Measurements from ENCODE around the gene FZD10.

DNA sequence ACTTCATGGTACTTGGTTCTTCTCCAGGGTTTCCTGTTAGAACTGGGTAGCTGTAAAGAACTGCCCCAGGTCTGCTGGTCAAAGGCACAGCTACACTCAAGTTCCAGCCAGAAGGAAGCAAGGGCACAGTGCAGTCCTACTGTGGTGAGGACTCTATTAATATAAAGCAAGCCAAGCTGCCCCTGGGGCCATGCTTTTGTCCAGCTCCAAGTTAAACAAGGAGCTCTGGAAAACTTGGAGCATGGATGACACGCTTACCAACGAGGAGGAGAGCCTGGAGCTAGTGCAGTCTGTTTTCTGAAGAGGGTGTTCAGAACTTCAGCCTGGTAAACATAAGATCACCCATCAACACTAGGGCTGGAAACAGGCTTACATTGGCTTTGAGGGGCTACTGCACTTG is 4.0 kb downstream of the FZD10 start:
- TF ChIP-seq, protein P1, sequence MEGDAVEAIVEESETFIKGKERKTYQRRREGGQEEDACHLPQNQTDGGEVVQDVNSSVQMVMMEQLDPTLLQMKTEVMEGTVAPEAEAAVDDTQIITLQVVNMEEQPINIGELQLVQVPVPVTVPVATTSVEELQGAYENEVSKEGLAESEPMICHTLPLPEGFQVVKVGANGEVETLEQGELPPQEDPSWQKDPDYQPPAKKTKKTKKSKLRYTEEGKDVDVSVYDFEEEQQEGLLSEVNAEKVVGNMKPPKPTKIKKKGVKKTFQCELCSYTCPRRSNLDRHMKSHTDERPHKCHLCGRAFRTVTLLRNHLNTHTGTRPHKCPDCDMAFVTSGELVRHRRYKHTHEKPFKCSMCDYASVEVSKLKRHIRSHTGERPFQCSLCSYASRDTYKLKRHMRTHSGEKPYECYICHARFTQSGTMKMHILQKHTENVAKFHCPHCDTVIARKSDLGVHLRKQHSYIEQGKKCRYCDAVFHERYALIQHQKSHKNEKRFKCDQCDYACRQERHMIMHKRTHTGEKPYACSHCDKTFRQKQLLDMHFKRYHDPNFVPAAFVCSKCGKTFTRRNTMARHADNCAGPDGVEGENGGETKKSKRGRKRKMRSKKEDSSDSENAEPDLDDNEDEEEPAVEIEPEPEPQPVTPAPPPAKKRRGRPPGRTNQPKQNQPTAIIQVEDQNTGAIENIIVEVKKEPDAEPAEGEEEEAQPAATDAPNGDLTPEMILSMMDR (IDR thresholded peaks at IDR 0.05 in 8 of 11, conservative IDR thresholded peaks at IDR 0.05 in 3 of 11), result no peak
- TF ChIP-seq POLR2AphosphoS5 (IDR thresholded peaks at IDR 0.05) (no peak), POLR2A (IDR thresholded peaks at IDR 0.05) (no peak)

Measured in spleen (tissue), 7 donors.